GM12878 (cell line): Measurements from ENCODE around the gene ATP2C2. TPM values are rescaled to one million over a fixed set of nuclear protein-coding genes. Genes with fewer than 3 reads are reported as not detected.

Experiments
- ATAC-seq: fragments of 200-7000 bp; cut with Tn5 transposase; 3 replicates; pipeline ENCODE4 v1.9.1; 2020; ENCODE audit warnings: mild to moderate bottlenecking, moderate library complexity
- BruUV-seq: library from RNA; stranded (reverse); fragments of 400-500 nt; replicated peaks from 2 replicates; lab custom pipeline; 2021; lab: Mats Ljungman, UMichigan
- CTCF ChIA-PET: fragments of 300-600 bp; sonication (Branson Sonifier 250); formaldehyde crosslinking; extraction: SDS; loops from one replicate; lab custom pipeline; 2021; ENCODE audit warnings: inconsistent platforms; lab: Yijun Ruan, JAX
- POLR2A ChIA-PET: fragments of 350-600 bp; formaldehyde crosslinking; extraction: SDS; loops from one replicate; lab custom pipeline; 2021; ENCODE audit warnings: inconsistent platforms; lab: Charles Lee
- RAD21 ChIA-PET: fragments of 300-600 bp; sonication (Branson Sonifier 250); formaldehyde crosslinking; loops from one replicate; lab custom pipeline; 2023; ENCODE audit warnings: antibody characterized with exemption; ENCODE audit not compliant: unreplicated experiment; lab: Charles Lee
- SMC1A ChIA-PET: fragments of 300-600 bp; sonication (Branson Sonifier 250); formaldehyde crosslinking; loops from one replicate; lab custom pipeline; 2023; ENCODE audit not compliant: unreplicated experiment, uncharacterized antibody; lab: Charles Lee
- DNase-seq: peaks from one replicate; pipeline ENCODE4 v3.0.0-alpha.2; 2011; ENCODE audit warnings: low read depth, low spot score
- FAIRE-seq: peaks from 3 replicates; lab custom pipeline; 2011; peaks lifted over from hg19 to GRCh38; lab: Jason Lieb, UNC
- H2AFZ ChIP-seq: 2 replicates; pipeline ENCODE4 v1.6.0; 2011; ENCODE audit warnings: low read depth, low read length, control low read depth; ENCODE audit not compliant: control insufficient read depth
- H3K27ac ChIP-seq: 2 replicates; pipeline ENCODE4 v1.5.1; 2011; ENCODE audit warnings: control low read depth; ENCODE audit not compliant: control insufficient read depth, insufficient read depth
- H3K27me3 ChIP-seq, 2 experiments: replicated peaks in 1 of 2; 2 replicates each; pipeline versions ENCODE4 v1.6.0 to v1.6.1; 2011; ENCODE audit warnings: low read length in 1 of 2; ENCODE audit not compliant: control insufficient read depth in 2 of 2, insufficient read depth in 2 of 2
- H3K36me3 ChIP-seq, 2 experiments: 2 replicates each; pipeline ENCODE4 v1.5.1; 2011; ENCODE audit warnings: low read length in 1 of 2; ENCODE audit not compliant: control insufficient read depth in 2 of 2, insufficient read depth in 2 of 2
- H3K4me1 ChIP-seq: 2 replicates; pipeline ENCODE4 v1.6.1; 2011; ENCODE audit warnings: mild to moderate bottlenecking, low read length, moderate library complexity, mixed read lengths; ENCODE audit not compliant: control insufficient read depth, insufficient read depth
- H3K4me2 ChIP-seq: 2 replicates; pipeline ENCODE4 v1.6.0; 2011; ENCODE audit warnings: control low read depth; ENCODE audit not compliant: control insufficient read depth, insufficient read depth
- H3K4me3 ChIP-seq: fragments of 200-600 bp; sonication (generic); 2 replicates; pipeline ENCODE4 v1.5.1; 2016
- H3K79me2 ChIP-seq: 2 replicates; pipeline ENCODE4 v1.6.0; 2011; ENCODE audit warnings: low read length; ENCODE audit not compliant: control insufficient read depth, insufficient read depth
- H3K9ac ChIP-seq: 2 replicates; pipeline ENCODE4 v1.8.0; 2011; ENCODE audit warnings: low read length, control low read depth, mixed read lengths; ENCODE audit not compliant: control insufficient read depth, insufficient read depth
- H3K9me3 ChIP-seq: replicated peaks from 3 replicates; pipeline ENCODE4 v1.5.1; 2011; ENCODE audit warnings: mild to moderate bottlenecking, low read length; ENCODE audit not compliant: control insufficient read depth, insufficient read depth
- H4K20me1 ChIP-seq: 2 replicates; pipeline ENCODE4 v1.6.0; 2011; ENCODE audit not compliant: control insufficient read depth, insufficient read depth
- BACH1 ChIP-seq: fragments of 450-650 bp; IDR thresholded peaks from 2 replicates; pipeline ENCODE4 v1.6.1; 2017; ENCODE audit warnings: mild to moderate bottlenecking, borderline replicate concordance
- CBX5 ChIP-seq: sonication (generic); IDR thresholded peaks from 2 replicates; pipeline ENCODE4 v1.6.1; 2016; ENCODE audit warnings: low read depth, moderate library complexity, mild to moderate bottlenecking, inconsistent platforms
- CHD2 ChIP-seq: IDR thresholded peaks from 2 replicates; pipeline ENCODE4 v1.6.1; 2011; ENCODE audit warnings: low read depth, low read length, improper control_type of control experiment, borderline replicate concordance
- GATAD2B ChIP-seq: fragments of 450-650 bp; conservative IDR thresholded peaks from 2 replicates; pipeline ENCODE4 v1.6.1; 2017; ENCODE audit warnings: low read depth, mild to moderate bottlenecking, moderate library complexity
- KAT2A ChIP-seq: conservative IDR thresholded peaks from 2 replicates; pipeline ENCODE4 v1.6.1; 2011; ENCODE audit warnings: low read depth, low read length; ENCODE audit not compliant: control insufficient read depth
- PKNOX1 ChIP-seq: fragments of 450-650 bp; IDR thresholded peaks from 2 replicates; pipeline ENCODE4 v1.6.1; 2016; ENCODE audit warnings: mild to moderate bottlenecking
- RAD51 ChIP-seq: fragments of 450-650 bp; IDR thresholded peaks from 2 replicates; pipeline ENCODE4 v1.6.1; 2016; ENCODE audit warnings: moderate library complexity, mild to moderate bottlenecking, inconsistent platforms
- TCF12 ChIP-seq: IDR thresholded peaks from 2 replicates; pipeline ENCODE4 v1.6.1; 2011; ENCODE audit warnings: low read depth, mild to moderate bottlenecking, low read length
- ZBED1 ChIP-seq: IDR thresholded peaks from 2 replicates; pipeline ENCODE4 v1.6.1; 2016; ENCODE audit warnings: borderline replicate concordance
- ZNF217 ChIP-seq: fragments of 450-650 bp; IDR thresholded peaks from 2 replicates; pipeline ENCODE4 v1.6.1; 2017; ENCODE audit warnings: antibody characterized with exemption, mild to moderate bottlenecking
- WGBS: methylation state at CpG from one replicate; pipeline ENCODE4 v1.1.6; 2016; ENCODE audit warnings: low lambda C conversion rate; ENCODE audit not compliant: insufficient replicate concordance, insufficient coverage; ENCODE audit errors: missing lambda C conversion rate; 5-methylcytosine and 5-hydroxymethylcytosine counted together
- in situ Hi-C: fragments of 300-500 bp; cut with MboI; formaldehyde crosslinking; loops from 9 replicates; pipeline ENCODE4 v1.14.3; 2018; ENCODE audit warnings: mixed read lengths
- intact Hi-C: fragments of 100-400 bp; cut with micrococcal nuclease; formaldehyde crosslinking; loops from one replicate; pipeline ENCODE4 v1.14.2; 2022; ENCODE audit not compliant: unreplicated experiment
- polyA plus RNA-seq, 11 experiments: library from polyadenylated mRNA; depleted of rRNA in 4 of 11; unstranded in 6 of 11; stranded (reverse) in 5 of 11; fragments of >200 nt; fragmentation: Nextera tagmentation in 4 of 11; fragmentation: Illumina TruSeq in 1 of 11; extraction: Ambion mirVana in 4 of 11; extraction: Trizol in 1 of 11; gene quantifications; 1 replicate in 1 of 11; 2 replicates in 10 of 11; pipeline versions ENCODE4 v1.2.1 to v1.2.3, GENCODE V29; 2011 to 2016; ENCODE audit warnings: inconsistent platforms in 2 of 11, missing spikeins in 2 of 11, low read depth in 1 of 11
- total RNA-seq, 4 experiments: library from RNA; depleted of rRNA in 3 of 4; stranded (reverse); fragments of >200 nt in 3 of 4; fragmentation: Illumina TruSeq in 1 of 4; extraction: Trizol in 1 of 4; gene quantifications; 2 replicates each; pipeline versions ENCODE4 v1.2.1 to v1.2.3, GENCODE V29; 2013 to 2021
- TF ChIP-seq, protein P1 (sequence below): fragments of 450-650 bp; conservative IDR thresholded peaks from 2 replicates; pipeline ENCODE4 v1.6.1; 2017; ENCODE audit warnings: mild to moderate bottlenecking, moderate library complexity
- TF ChIP-seq, protein P2 (sequence below): IDR thresholded peaks from 2 replicates; pipeline ENCODE4 v1.6.1; 2012; ENCODE audit warnings: mild to moderate bottlenecking, low read depth, low read length

The ATP2C2 gene
- total and polyA plus RNA-seq, 10 of the 15 experiments (the other 5 are each of a cell fraction or from before 2014, with no cell fraction given), result 0.05 to 0.19 TPM; not detected in 8

GRCh38 chr16:84481051-84481735 is 112.9 kb downstream of the ATP2C2 start:
- WGBS, result 91% methylated on average over 26 of the region's 26 CpGs
- intact Hi-C loops (no loop called here), in situ Hi-C loops (no loop called here)
- ChIA-PET RAD21 (no interaction called here), CTCF (no interaction called here), SMC1A (no interaction called here), POLR2A (no interaction called here)
- ATAC-seq, result no peak
- Histone ChIP-seq H3K79me2 (no peaks in the 10 kb centered on the region), H2AFZ (no peak overlapping the region), H3K4me2 (no peak overlapping the region), H3K4me1 (no peaks in the 10 kb centered on the region), H4K20me1 (no peaks in the 10 kb centered on the region), H3K4me3 (no peak overlapping the region), H3K9ac (no peak overlapping the region), H3K27me3 (no peaks in the 10 kb centered on the region), H3K27ac (no peak overlapping the region), H3K9me3 (no peaks in the 10 kb centered on the region), H3K36me3 (no peaks in the 10 kb centered on the region; a peak in 3 of 4 replicates)
- TF ChIP-seq PKNOX1 (no peak), ZNF217 (no peak), BACH1 (no peak), CBX5 (no peak), KAT2A (no peak), TCF12 (no peak), ZBED1 (no peak), GATAD2B (no peak), CHD2 (no peak), RAD51 (no peak)
- TF ChIP-seq, protein P1, sequence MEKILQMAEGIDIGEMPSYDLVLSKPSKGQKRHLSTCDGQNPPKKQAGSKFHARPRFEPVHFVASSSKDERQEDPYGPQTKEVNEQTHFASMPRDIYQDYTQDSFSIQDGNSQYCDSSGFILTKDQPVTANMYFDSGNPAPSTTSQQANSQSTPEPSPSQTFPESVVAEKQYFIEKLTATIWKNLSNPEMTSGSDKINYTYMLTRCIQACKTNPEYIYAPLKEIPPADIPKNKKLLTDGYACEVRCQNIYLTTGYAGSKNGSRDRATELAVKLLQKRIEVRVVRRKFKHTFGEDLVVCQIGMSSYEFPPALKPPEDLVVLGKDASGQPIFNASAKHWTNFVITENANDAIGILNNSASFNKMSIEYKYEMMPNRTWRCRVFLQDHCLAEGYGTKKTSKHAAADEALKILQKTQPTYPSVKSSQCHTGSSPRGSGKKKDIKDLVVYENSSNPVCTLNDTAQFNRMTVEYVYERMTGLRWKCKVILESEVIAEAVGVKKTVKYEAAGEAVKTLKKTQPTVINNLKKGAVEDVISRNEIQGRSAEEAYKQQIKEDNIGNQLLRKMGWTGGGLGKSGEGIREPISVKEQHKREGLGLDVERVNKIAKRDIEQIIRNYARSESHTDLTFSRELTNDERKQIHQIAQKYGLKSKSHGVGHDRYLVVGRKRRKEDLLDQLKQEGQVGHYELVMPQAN, result no peak
- TF ChIP-seq, protein P2, sequence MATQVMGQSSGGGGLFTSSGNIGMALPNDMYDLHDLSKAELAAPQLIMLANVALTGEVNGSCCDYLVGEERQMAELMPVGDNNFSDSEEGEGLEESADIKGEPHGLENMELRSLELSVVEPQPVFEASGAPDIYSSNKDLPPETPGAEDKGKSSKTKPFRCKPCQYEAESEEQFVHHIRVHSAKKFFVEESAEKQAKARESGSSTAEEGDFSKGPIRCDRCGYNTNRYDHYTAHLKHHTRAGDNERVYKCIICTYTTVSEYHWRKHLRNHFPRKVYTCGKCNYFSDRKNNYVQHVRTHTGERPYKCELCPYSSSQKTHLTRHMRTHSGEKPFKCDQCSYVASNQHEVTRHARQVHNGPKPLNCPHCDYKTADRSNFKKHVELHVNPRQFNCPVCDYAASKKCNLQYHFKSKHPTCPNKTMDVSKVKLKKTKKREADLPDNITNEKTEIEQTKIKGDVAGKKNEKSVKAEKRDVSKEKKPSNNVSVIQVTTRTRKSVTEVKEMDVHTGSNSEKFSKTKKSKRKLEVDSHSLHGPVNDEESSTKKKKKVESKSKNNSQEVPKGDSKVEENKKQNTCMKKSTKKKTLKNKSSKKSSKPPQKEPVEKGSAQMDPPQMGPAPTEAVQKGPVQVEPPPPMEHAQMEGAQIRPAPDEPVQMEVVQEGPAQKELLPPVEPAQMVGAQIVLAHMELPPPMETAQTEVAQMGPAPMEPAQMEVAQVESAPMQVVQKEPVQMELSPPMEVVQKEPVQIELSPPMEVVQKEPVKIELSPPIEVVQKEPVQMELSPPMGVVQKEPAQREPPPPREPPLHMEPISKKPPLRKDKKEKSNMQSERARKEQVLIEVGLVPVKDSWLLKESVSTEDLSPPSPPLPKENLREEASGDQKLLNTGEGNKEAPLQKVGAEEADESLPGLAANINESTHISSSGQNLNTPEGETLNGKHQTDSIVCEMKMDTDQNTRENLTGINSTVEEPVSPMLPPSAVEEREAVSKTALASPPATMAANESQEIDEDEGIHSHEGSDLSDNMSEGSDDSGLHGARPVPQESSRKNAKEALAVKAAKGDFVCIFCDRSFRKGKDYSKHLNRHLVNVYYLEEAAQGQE, result no peak
- no peak for DNase-seq
- no TSS peak for BruUV-seq
- FAIRE-seq, result no peak
